ENCODE results near the gene MYO3B.

Gene MYO3B

DNA sequence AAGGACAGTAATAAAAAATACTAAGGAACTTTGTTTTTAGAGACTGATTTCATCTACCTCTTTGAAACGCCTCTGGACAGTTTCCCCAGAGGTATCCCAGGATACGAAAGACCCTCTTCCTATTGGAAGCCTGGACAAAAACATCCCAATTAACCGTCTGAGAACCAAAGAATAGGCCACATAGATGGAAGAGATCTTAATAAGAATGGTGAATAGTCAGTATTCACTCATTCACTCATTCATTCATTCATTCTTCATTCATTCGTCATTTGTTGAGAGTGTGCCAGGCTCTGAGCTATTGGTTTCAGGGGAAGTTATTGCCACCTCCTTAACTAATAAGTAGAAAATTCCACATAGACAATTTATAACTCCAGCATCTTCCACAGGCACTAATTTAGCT, 464.0 kb downstream of the MYO3B start:
- Histone ChIP-seq H3K36me3 (replicated peaks; ENCODE audit: low read depth, low read length) (no peaks in the 10 kb centered on the region), H3K9ac (ENCODE audit: low read length) (no peak overlapping the region), H3K27ac (ENCODE audit: low read length) (no peak overlapping the region), H2AFZ (ENCODE audit: low read depth, low read length) (no peak overlapping the region), H3K4me3 (ENCODE audit: low read length) (no peak overlapping the region), H3K79me2 (ENCODE audit: low read length) (no peaks in the 10 kb centered on the region), H3K4me1 (ENCODE audit: low read length) (no peaks in the 10 kb centered on the region), H3K9me3 (ENCODE audit: insufficient read depth, low read length) (no peaks in the 10 kb centered on the region), H3K27me3 (ENCODE audit: low read depth, low read length) (peaks cover 16% of the 10 kb centered on the region), H3K4me2 (ENCODE audit: low read length) (no peak overlapping the region), H4K20me1 (ENCODE audit: insufficient read depth, low read length) (no peaks in the 10 kb centered on the region)
- no peak for TF ChIP-seq EZH2phosphoT487 (IDR thresholded peaks at IDR 0.05; ENCODE audit: low read depth)
- TF ChIP-seq CTCF (IDR thresholded peaks at IDR 0.05; ENCODE audit: low read depth, low read length) = no peak

- Histone ChIP-seq H2AFZ (ENCODE audit: low read depth, low read length) (no peak overlapping the region), H3K9ac (ENCODE audit: low read length) (no peak overlapping the region), H3K4me2 (ENCODE audit: low read length) (no peak overlapping the region), H3K27ac (ENCODE audit: low read length) (no peak overlapping the region), H3K79me2 (ENCODE audit: low read length) (no peaks in the 10 kb centered on the region), H3K4me1 (ENCODE audit: low read length) (no peaks in the 10 kb centered on the region), H3K9me3 (ENCODE audit: insufficient read depth, low read length) (no peaks in the 10 kb centered on the region), H3K27me3 (ENCODE audit: low read depth, low read length) (peaks cover 14% of the 10 kb centered on the region), H4K20me1 (ENCODE audit: insufficient read depth, low read length) (no peaks in the 10 kb centered on the region), H3K4me3 (ENCODE audit: low read length) (no peak overlapping the region), H3K36me3 (replicated peaks; ENCODE audit: low read depth, low read length) (no peaks in the 10 kb centered on the region)
- TF ChIP-seq EZH2phosphoT487 (IDR thresholded peaks at IDR 0.05; ENCODE audit: low read depth) (no peak), CTCF (IDR thresholded peaks at IDR 0.05; ENCODE audit: low read depth, low read length) (no peak)
These were observed 465.4 kb downstream of the MYO3B start for GRCh38 chr2:170643346-170643745.

- H4K20me1 ChIP-seq (ENCODE audit: insufficient read depth, low read length) = no peaks in the 10 kb centered on the region
- no peaks in the 10 kb centered on the region for H3K36me3 ChIP-seq (replicated peaks; ENCODE audit: low read depth, low read length)
- no peak for TF ChIP-seq CTCF (IDR thresholded peaks at IDR 0.05; ENCODE audit: low read depth, low read length)
- no peak for TF ChIP-seq EZH2phosphoT487 (IDR thresholded peaks at IDR 0.05; ENCODE audit: low read depth)
- no peak overlapping the region for H3K4me2 ChIP-seq (ENCODE audit: low read length)
- H3K27ac ChIP-seq (ENCODE audit: low read length) = no peak overlapping the region
- H3K27me3 ChIP-seq (ENCODE audit: low read depth, low read length) = peaks cover 7% of the 10 kb centered on the region; the same call in 1 of the 2 replicates
- H3K4me1 ChIP-seq (ENCODE audit: low read length) = no peaks in the 10 kb centered on the region
- no peak overlapping the region for H3K9ac ChIP-seq (ENCODE audit: low read length)
- no peak overlapping the region for H2AFZ ChIP-seq (ENCODE audit: low read depth, low read length)
- H3K9me3 ChIP-seq (ENCODE audit: insufficient read depth, low read length) = no peaks in the 10 kb centered on the region
- no peaks in the 10 kb centered on the region for H3K79me2 ChIP-seq (ENCODE audit: low read length)
- no peak overlapping the region for H3K4me3 ChIP-seq (ENCODE audit: low read length)
These were observed 469.9 kb downstream of the MYO3B start for GRCh38 chr2:170647741-170648436.

- no peak overlapping the region for H3K4me2 ChIP-seq (ENCODE audit: low read length)
- H3K79me2 ChIP-seq (ENCODE audit: low read length) = no peaks in the 10 kb centered on the region
- H4K20me1 ChIP-seq (ENCODE audit: insufficient read depth, low read length) = no peaks in the 10 kb centered on the region
- TF ChIP-seq EZH2phosphoT487 (IDR thresholded peaks at IDR 0.05; ENCODE audit: low read depth) = no peak
- TF ChIP-seq CTCF (IDR thresholded peaks at IDR 0.05; ENCODE audit: low read depth, low read length) = no peak
- no peaks in the 10 kb centered on the region for H3K9me3 ChIP-seq (ENCODE audit: insufficient read depth, low read length)
- H2AFZ ChIP-seq (ENCODE audit: low read depth, low read length) = no peak overlapping the region
- no peaks in the 10 kb centered on the region for H3K27me3 ChIP-seq (ENCODE audit: low read depth, low read length)
- H3K9ac ChIP-seq (ENCODE audit: low read length) = no peak overlapping the region
- no peaks in the 10 kb centered on the region for H3K36me3 ChIP-seq (replicated peaks; ENCODE audit: low read depth, low read length)
- H3K4me3 ChIP-seq (ENCODE audit: low read length) = no peak overlapping the region
- H3K27ac ChIP-seq (ENCODE audit: low read length) = no peak overlapping the region
- no peaks in the 10 kb centered on the region for H3K4me1 ChIP-seq (ENCODE audit: low read length)
These were observed 473.8 kb downstream of the MYO3B start for GRCh38 chr2:170651624-170652325.
